HG02678 (cell line): ENCODE data around the gene HMX1.

Experiments used
- ATAC-seq: cut with Tn5 transposase; IDR thresholded peaks from one replicate; pipeline ENCODE4 v1.9.1; 2021; ENCODE audit warnings: mild to moderate bottlenecking, moderate library complexity; ENCODE audit not compliant: unreplicated experiment

HMX1 gene

GRCh38 chr4:8869002-8869897 is 2.4 kb downstream of the HMX1 start:
- ATAC-seq: no peak

DNA sequence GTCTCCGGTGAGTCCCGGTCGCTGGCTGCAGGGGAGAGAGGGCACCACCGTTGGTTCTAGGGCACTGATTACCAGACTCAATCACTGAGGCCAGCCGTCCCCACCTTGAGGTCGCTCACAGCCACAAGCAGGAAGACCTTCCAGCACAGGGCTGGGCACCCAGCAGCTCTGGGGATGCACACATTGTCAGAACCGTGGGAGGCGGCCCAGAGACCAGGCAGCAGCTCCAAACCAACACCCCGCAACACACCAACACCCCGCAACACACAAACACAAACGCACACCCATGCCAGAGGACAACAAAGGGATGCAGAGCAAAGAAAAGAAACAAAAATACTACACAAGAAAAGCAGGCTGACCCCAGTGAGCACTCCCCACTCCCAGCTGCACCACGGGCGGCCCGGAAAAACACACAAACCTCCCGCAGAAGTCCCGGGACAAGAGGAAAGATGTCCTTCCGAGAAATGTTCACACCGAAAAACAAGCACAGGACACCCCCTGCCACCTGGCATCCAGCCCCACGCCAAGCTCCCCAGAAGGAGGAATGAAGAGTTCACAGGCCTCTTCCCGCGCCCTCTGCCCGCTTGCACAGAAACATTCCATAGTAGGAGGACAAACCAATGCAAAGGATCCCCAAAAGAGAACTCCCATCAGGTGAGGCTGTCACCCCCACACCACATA is 3.2 kb downstream of the HMX1 start:
- no peak for ATAC-seq

GRCh38 chr4:8867624-8868320 is 3.9 kb downstream of the HMX1 start:
- ATAC-seq: no peak

DNA sequence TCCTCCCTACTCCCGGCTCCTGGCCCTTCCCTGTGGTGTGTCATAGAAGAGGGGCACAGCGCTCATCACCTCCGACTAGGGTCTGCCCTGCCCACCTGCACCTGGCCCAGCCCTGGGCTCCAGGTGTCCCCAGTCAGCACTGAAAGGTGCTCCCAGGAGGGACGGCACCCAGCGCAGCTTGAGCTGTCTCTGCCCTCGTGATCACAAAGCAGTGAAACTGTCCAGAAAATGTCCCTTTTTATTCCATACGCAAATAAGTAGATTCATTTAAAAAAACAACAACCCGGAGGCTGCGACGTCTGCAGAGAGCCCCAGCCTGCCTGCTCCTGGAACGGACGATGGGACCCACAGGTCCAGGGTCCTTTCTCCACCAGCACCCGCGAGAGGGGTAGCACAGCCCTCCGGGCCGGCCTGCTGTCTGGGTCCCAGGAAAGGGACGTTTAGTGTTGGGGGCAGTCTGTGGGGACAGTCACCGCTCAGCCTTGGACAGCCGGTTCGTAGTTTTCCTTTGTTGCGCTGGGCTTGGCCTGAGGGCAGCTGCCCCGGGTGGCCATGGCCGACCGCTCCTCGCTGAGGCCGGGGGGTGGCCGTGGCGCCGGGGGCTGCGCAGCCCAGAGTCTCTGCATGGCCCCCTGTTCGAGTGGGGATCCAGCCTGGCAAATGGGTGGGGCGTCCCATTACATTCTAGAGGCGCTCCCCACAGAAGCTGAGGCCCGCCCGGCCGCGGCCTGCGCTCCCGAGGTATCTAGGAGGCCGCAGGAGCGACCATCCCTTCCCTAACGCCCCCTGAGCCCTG is 4.6 kb downstream of the HMX1 start:
- no peak for ATAC-seq

GRCh38 chr4:8866421-8866820 is 5.2 kb downstream of the HMX1 start:
- ATAC-seq: no peak

DNA sequence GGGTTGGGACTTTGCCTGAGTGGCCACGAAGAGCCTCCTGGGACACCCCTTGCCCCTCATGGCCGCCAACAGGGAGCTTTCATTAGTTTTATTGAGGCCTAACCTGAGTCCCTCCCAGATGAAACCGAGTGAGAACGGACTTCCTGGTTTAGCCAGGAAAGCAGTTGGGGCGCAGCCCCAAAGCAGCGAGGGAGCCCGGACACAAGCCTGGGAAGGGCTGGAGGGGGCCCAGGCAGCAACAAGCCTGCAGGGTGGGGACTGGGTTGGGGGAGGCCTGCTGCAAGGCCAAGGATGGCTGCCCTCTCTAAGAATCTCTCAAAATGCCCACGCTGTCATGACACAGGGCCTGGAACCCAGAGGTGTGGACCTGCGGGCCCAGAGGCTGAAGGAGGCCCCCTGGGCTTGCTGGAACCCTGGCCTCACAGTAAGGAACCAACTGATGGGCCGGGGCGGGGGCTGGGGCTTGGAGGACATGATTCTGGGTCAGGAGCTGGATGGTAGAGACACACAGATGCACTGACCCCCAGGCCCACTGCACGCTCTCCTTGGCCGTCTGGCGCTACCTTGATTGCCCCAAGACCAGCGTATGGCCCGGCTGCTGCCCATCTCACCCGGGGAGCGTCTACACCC is 5.8 kb downstream of the HMX1 start:
- ATAC-seq: no peak

DNA sequence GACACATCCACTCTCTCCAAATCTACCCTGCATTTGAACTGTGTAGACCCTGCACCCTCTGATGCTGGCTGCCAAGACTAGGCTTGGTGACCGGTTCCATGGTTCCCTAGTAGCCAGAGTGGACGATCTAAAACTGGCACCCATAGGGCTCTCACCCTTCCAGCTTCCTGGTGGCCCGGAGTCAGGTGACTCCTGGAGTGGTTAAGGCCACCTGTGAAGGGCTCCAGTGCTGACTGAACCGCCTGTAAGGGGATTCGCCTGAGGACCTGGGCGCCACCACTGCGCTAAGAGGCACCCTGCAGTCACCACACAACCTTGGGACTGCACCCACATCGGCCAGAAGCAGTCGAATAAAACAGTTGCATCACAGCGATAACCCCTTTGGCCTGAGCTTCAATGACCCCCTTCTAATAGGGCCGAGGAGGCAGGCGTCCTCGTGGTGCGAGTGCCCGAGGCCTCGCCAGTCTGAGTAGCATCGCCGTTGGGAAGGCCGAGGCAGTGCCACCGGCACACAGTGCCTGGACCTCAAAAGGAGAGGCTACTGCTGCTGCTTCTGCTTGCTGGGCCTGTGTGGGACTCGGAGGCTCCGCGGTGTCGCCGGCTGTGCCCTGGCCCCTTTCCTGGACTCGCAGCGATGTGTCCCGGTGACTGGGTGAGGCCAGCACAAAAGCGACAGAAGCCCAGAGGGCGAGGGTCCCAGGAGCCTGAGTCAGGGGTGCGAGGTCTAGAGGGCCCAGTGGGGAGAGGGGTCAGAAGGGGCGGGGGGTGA is 6.5 kb downstream of the HMX1 start:
- no peak for ATAC-seq

DNA sequence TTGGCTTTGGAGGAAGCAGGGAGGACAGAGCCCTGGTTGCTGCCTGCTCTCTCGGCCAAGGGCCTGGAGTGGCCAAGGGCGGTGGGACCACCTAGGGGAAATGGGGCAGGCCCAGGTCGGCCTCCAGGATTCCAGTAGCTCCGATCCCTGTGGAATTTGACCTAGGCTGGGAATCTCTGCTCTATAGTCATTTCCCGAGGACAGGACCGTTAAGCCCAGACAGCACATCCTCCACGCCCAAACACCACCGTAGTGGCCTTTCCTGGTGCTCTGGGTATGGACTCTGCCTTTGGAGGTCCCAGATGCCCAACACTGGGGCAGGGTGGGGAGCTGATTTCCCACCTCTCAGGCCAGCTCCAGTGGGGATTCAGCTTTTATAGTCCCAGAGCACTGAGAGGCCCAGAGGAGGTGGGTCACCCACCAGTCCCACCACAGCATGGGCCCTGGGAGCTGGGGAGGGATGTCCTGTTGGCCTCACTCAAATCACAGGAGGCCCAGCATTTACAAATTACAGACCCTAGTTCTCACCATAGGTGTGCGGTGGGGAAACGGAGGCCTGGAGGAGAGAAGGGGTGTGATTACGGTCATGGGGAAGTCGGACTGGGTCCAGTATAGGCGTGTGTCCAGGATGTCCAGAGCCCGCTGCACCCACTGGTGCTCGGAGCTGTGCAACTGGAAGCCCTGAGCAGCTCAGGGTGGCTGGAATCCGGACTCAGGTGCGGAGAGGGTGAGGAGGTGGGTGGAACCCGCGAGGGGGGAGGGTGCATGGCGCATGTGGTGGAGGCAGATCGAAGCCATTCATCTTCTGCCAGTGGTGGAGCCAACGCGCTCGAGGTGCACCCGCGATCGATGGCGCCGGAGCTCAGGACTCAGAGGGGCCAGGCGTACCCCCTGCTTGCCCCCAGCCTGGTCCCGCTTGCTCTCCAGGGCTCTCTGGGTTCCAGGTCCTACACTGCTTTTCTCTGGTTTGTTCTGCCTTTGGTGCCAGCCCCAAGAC is 7.7 kb downstream of the HMX1 start:
- no peak for ATAC-seq

DNA sequence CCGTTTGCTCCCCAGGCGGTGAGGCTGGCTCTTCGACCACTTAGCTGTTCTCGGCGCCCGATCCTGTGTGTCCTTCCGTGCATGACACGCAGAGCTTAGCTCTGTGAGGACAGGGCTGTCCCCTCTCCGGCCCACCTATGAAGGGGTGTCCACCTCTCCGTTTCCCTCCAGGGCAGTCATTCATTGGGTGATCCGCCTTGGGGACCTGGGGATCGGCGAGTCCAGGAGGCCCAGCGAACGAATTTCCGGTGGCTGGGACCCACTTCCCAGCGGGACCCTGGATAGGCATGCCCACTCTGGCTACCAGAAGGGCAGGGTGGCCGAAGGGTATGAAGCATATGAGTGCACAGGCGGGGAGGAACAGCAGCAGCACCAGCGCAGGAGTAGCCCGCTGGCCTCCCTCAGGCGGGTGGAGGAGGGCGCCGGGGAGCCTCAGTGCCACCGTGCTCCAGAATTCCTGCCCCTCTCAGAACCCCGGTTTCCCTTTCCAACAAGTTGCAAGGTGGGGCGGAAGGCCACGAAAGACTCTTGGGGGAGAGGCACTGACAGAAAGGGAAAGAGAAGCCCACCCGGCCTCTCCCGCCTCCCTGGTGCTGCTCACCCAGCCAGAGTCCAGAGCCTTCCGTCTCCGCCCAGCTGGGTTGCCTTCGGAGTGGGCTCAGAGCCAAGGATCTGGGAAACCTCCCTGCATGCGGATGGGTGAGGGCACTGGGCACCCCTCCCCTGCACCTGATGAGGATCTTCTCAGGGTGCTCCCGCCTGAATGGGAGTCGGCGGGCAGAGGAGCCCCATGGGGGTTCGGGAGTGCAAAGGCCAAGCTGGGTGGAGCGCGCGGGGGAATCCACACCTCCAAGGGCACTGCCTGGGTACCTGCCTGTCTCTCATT is 8.6 kb downstream of the HMX1 start:
- ATAC-seq: no peak

- ATAC-seq: no peak
These were observed 9.3 kb downstream of the HMX1 start for GRCh38 chr4:8862334-8862733.

- ATAC-seq: no peak
These were observed 9.9 kb downstream of the HMX1 start for GRCh38 chr4:8861576-8862295.

- ATAC-seq: no peak
These were observed 10.6 kb downstream of the HMX1 start for GRCh38 chr4:8860892-8861575.

DNA sequence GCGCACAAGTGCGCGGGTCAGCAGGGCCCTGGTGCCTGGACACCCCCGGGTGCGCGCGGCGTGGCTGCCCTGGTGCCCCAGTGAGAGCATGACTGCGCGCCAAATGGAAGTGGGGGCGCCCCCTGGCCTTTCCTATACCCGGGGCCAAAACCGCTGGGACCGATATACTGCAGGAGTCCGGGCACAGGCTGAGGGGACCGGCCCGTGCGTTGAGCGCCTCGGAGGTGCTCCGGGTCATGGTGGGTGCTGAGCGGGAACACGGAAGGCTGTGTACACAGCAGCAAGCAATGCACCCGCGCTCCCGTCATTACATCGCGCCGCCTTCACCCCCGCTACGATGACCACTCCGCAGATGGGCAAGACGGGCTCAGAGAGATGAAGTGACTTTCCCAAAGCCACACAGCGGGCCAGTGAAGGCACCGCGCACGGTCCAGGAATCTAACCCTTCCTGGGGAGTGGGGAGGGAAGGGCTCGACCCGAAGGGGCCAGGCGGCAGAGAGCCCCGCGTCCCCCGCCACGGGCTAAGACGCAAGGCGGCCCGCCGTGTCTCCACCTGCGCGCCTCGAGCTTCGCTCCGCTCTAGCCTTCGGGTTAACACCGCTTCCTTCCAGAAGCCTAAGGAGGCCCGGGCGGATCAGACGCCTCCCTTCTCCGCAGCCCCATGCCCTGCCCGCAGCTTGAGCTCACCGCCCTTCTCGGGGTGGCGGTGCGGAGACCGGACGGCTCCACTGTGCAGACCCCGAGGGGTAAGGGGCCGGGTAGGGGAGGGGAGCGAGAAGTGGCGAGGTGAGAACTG is 11.3 kb downstream of the HMX1 start:
- no peak for ATAC-seq

DNA sequence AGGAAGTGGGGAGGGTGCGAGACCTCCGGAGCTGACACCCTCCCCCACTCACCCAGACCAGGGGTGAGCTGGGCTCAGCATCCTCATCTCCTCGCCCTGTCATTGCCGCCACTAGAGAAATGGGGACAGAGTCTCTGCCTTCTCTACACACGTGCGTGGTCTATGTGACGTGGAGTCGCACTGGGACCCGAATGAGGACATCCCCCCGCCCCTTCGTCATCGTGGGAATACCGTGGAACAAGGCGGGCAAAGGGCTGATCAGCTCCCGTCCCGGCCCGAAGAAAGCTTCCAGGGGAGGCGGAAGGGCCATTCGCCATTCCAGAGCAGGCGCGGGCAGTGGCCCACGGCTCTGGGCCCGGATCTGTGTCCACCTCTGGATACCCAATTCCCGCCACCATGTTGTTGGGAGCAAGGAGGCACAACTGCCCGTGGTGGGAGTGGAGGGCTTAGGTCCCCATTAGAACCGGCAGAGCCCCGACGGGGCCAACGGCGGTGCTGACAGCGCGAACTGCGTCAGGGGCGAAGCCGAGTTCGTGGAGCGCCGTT is 12.0 kb downstream of the HMX1 start:
- ATAC-seq: no peak

DNA sequence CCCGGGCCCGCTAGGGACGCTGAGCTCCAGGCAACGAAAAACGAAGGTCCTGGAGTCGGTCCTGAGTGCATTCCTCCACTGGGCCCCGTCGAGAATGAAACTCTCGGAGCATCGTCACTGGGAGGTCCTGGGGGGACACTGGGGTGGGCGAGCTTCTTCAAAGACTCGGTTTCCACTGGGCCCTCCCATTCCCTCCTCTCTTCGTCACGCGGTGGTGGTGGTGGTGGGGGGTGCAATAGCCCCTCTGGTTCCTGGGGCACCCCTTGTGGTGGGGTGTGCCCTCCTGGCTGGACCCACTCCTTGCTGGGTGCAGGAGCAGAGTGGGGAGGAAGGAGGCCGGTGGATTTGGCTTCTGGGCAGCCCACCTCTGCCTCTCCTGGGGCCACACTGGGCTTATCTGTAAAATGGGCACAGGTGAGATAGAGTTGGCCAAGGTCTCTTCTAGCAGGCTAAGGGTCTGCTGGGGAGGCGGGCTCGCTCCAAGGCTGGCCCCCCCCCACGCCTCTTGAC is 12.9 kb downstream of the HMX1 start:
- no peak for ATAC-seq
